Hepatocyte (in vitro differentiated cells): ENCODE data around the gene BPNT1. TPM values are rescaled to one million over a fixed set of nuclear protein-coding genes. Genes with fewer than 3 reads are reported as not detected.

Experiments used
- DNase-seq: peaks from one replicate; pipeline ENCODE4 v3.0.0-alpha.2; 2016; ENCODE audit warnings: low spot score
- H2AFZ ChIP-seq: fragments of 200-600 bp; sonication (generic); 2 replicates; pipeline ENCODE4 v1.6.0; 2016; ENCODE audit warnings: antibody characterized with exemption, mild to moderate bottlenecking
- H3K27ac ChIP-seq: fragments of 200-600 bp; sonication (generic); 2 replicates; pipeline ENCODE4 v1.5.1; 2016; ENCODE audit warnings: mild to moderate bottlenecking
- H3K27me3 ChIP-seq: fragments of 200-600 bp; sonication (generic); 2 replicates; pipeline ENCODE4 v1.6.1; 2016
- H3K36me3 ChIP-seq: fragments of 200-600 bp; sonication (generic); replicated peaks from 2 replicates; pipeline ENCODE4 v1.5.1; 2016; ENCODE audit warnings: low read depth; ENCODE audit not compliant: insufficient read depth
- H3K4me1 ChIP-seq: fragments of 200-600 bp; sonication (generic); 2 replicates; pipeline ENCODE4 v1.5.1; 2016; ENCODE audit warnings: mild to moderate bottlenecking, moderate library complexity; ENCODE audit not compliant: insufficient read depth
- H3K4me2 ChIP-seq: fragments of 200-600 bp; sonication (generic); 2 replicates; pipeline ENCODE4 v1.6.0; 2016
- H3K4me3 ChIP-seq: fragments of 200-600 bp; sonication (generic); 2 replicates; pipeline ENCODE4 v1.5.1; 2016; ENCODE audit warnings: mild to moderate bottlenecking
- H3K79me2 ChIP-seq: fragments of 200-600 bp; sonication (generic); 2 replicates; pipeline ENCODE4 v1.6.0; 2017; ENCODE audit warnings: mild to moderate bottlenecking
- H3K9me2 ChIP-seq: fragments of 200-600 bp; sonication (generic); replicated peaks from 2 replicates; pipeline ENCODE4 v1.6.0; 2017; ENCODE audit warnings: mild to moderate bottlenecking; ENCODE audit not compliant: insufficient read depth
- H3K9me3 ChIP-seq: fragments of 200-600 bp; sonication (generic); 2 replicates; pipeline ENCODE4 v1.5.1; 2016; ENCODE audit warnings: low read depth, mild to moderate bottlenecking
- H4K20me1 ChIP-seq: fragments of 200-600 bp; sonication (generic); 2 replicates; pipeline ENCODE4 v1.6.0; 2016; ENCODE audit warnings: mild to moderate bottlenecking; ENCODE audit not compliant: insufficient read depth, poor library complexity, severe bottlenecking
- CTCF ChIP-seq: fragments of 200-600 bp; sonication (generic); IDR thresholded peaks from 2 replicates; pipeline ENCODE4 v1.5.1; 2016; ENCODE audit warnings: antibody characterized with exemption, mild to moderate bottlenecking; ENCODE audit not compliant: poor library complexity
- EZH2 ChIP-seq: fragments of 200-600 bp; sonication (generic); IDR thresholded peaks from 2 replicates; pipeline ENCODE4 v1.6.1; 2016; ENCODE audit warnings: antibody characterized with exemption, mild to moderate bottlenecking, borderline replicate concordance
- EZH2phosphoT487 ChIP-seq: fragments of 200-600 bp; sonication (generic); IDR thresholded peaks from one replicate; pipeline ENCODE4 v1.6.1; 2018; ENCODE audit warnings: antibody characterized with exemption, mild to moderate bottlenecking, low read depth, moderate library complexity; ENCODE audit not compliant: unreplicated experiment, severe bottlenecking
- WGBS: methylation state at CpG from one replicate; pipeline ENCODE4 v1.1.6; 2016; ENCODE audit warnings: low lambda C conversion rate; ENCODE audit errors: missing lambda C conversion rate; 5-methylcytosine and 5-hydroxymethylcytosine counted together
- polyA plus RNA-seq: library from polyadenylated mRNA; unstranded; fragments of >200 nt; fragmentation: Nextera tagmentation; extraction: Ambion mirVana; gene quantifications from 2 replicates; pipeline ENCODE4 v1.2.1, GENCODE V29; 2016
- total RNA-seq: library from RNA; depleted of rRNA; stranded (reverse); fragments of >200 nt; gene quantifications from 2 replicates; pipeline ENCODE4 v1.2.3, GENCODE V29; 2014

Gene BPNT1
- total and polyA plus RNA-seq, 2 experiments from 2014 or later: 11.2 to 53.4 TPM

DNA sequence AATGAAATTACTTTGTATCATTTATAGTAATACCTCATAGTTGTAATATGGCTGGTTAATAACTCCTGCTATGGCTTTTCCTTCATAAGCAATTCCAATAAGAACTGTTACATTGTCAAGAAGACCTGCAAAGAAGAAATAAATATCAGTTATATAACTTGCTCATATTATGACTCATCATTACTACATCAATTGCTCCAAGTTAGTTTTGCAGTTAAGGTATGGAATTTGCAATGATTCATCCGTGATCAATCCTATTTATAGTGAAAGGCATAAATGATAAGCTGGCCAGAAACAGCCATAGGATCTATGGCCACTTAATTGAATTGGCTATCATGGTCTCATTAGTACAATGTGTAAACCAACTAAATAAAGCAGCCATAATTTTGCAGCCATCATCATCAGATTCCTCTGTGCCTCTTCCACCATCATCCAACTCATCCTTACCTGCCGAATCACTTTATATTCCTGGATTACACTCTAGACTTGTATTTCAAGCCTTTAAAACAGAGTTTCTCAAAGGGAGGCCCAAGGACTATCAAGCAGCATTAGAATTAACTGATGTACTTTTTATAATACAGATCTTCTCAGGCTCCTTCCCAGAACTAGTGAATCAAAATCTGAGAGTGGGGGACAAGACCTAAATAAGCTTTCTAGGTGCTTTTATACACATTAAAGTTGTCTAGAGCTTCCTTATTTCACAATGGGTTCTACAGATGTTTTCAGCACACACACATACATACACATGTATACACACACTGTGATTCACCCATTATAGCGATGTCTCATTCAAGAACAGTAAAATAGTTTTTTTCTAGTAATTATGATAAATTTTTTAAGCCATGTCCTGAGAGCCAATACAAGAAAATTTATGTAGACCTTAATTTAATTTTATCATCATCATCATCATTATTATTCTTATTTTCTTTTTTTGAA is 22.1 kb downstream of the BPNT1 start:
- no peak overlapping the region for H2AFZ ChIP-seq
- no peaks in the 10 kb centered on the region for H3K36me3 ChIP-seq
- H3K4me1 ChIP-seq: no peaks in the 10 kb centered on the region
- TF ChIP-seq EZH2 (no peak), EZH2phosphoT487 (no peak), CTCF (no peak)
- no peak for DNase-seq
- no peak overlapping the region for H3K27ac ChIP-seq
- H3K4me2 ChIP-seq: no peak overlapping the region
- H3K4me3 ChIP-seq: no peak overlapping the region
- H3K79me2 ChIP-seq: no peaks in the 10 kb centered on the region
- no peaks in the 10 kb centered on the region for H3K9me2 ChIP-seq
- no peaks in the 10 kb centered on the region for H4K20me1 ChIP-seq
- H3K27me3 ChIP-seq: no peaks in the 10 kb centered on the region
- no peaks in the 10 kb centered on the region for H3K9me3 ChIP-seq
- WGBS: 100% methylated on average over 3 of the region's 3 CpGs

DNA sequence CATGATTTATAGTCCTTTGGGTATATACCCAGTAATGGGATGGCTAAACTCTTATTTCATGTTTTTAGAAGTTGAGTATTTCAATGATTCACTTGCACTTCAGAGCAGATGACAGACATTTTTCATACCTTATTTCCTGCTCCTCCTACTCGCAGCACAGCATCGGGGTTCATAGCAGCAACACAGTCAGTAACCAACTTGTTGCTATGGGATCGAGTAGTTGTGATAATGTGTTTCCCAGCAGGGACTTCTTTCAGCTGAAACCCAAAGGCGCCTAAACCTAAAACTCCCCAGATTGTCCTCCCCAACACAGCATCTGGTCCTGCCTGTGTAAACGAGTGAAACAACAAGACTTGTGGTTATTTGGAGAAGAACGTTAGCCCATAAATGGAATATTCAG is 27.0 kb downstream of the BPNT1 start:
- Histone ChIP-seq H3K4me2 (no peak overlapping the region), H3K9me2 (no peaks in the 10 kb centered on the region), H2AFZ (no peak overlapping the region), H3K27me3 (no peaks in the 10 kb centered on the region), H3K79me2 (no peaks in the 10 kb centered on the region), H4K20me1 (no peaks in the 10 kb centered on the region), H3K4me3 (no peak overlapping the region), H3K36me3 (no peaks in the 10 kb centered on the region), H3K27ac (no peak overlapping the region), H3K9me3 (no peaks in the 10 kb centered on the region), H3K4me1 (no peaks in the 10 kb centered on the region)
- DNase-seq: no peak
- WGBS: 99% methylated on average over 6 of the region's 6 CpGs
- TF ChIP-seq CTCF (no peak), EZH2 (no peak)

GRCh38 chr1:220060876-220061275 is 28.7 kb downstream of the BPNT1 start:
- no peaks in the 10 kb centered on the region for H3K79me2 ChIP-seq
- WGBS: 83% methylated on average over 3 of the region's 3 CpGs

More at GRCh38 chr1:220060876-220061275, 28.7 kb downstream of the BPNT1 start:
- Histone ChIP-seq H4K20me1 (no peaks in the 10 kb centered on the region), H3K9me3 (no peaks in the 10 kb centered on the region), H3K9me2 (no peaks in the 10 kb centered on the region), H3K4me1 (no peaks in the 10 kb centered on the region), H3K4me3 (no peak overlapping the region), H3K27me3 (no peaks in the 10 kb centered on the region), H3K27ac (no peak overlapping the region), H3K4me2 (no peak overlapping the region), H3K36me3 (no peaks in the 10 kb centered on the region), H2AFZ (no peak overlapping the region)
- no peak for DNase-seq
- TF ChIP-seq CTCF (no peak), EZH2 (no peak), EZH2phosphoT487 (no peak)
